Lower lobe of right lung (tissue), 2 donors: Measurements from ENCODE around the gene CLASP1. TPM values are rescaled to one million over a fixed set of nuclear protein-coding genes. Genes with fewer than 3 reads are reported as not detected.
A peak's percentile ranks its signal among the peaks of the same experiment; 100 is the strongest.

ENCODE experiments used
- ATAC-seq, 2 donors: fragments of 200-7000 bp; cut with Tn5 transposase; one replicate each; pipeline ENCODE4 v1.9.1; 2020 to 2022; ENCODE audit warnings: mild to moderate bottlenecking in 2 of 2, moderate library complexity in 2 of 2
- DNase-seq: peaks from one replicate; pipeline ENCODE4 v3.0.0-alpha.2; 2020
- H3K27ac ChIP-seq: fragments of 200-600 bp; one replicate; pipeline ENCODE4 v1.8.0; 2022
- H3K27me3 ChIP-seq: fragments of 200-600 bp; one replicate; pipeline ENCODE4 v1.8.0; 2022; ENCODE audit warnings: low read depth
- H3K36me3 ChIP-seq: fragments of 200-600 bp; one replicate; pipeline ENCODE4 v1.8.0; 2022; ENCODE audit warnings: mild to moderate bottlenecking
- H3K4me1 ChIP-seq: fragments of 200-600 bp; one replicate; pipeline ENCODE4 v1.8.0; 2022
- H3K4me3 ChIP-seq: fragments of 200-600 bp; one replicate; pipeline ENCODE4 v1.8.0; 2022; ENCODE audit warnings: mild to moderate bottlenecking
- H3K9me3 ChIP-seq: fragments of 200-600 bp; one replicate; pipeline ENCODE4 v1.8.0; 2022
- intact Hi-C: fragments of 100-400 bp; cut with DNase I; formaldehyde crosslinking; loops from one replicate; pipeline ENCODE4 v1.11.0; 2022
- total RNA-seq: library from RNA; stranded (reverse); fragmentation: NEBNext Ultra II Directional; extraction: Animal tissue kit (Norgen Biotek cat#: 25700); gene quantifications from one replicate; pipeline ENCODE4 v1.2.1, GENCODE V29; 2021
- TF ChIP-seq, protein P1 (sequence below): fragments of 200-600 bp; IDR thresholded peaks from one replicate; pipeline ENCODE4 v1.8.0; 2022; ENCODE audit warnings: antibody characterized with exemption, mild to moderate bottlenecking
- donor health status: DM: no; HTN: yes; CAD: no; lungs with severe emphysema.

Gene CLASP1
- total RNA-seq, 1 donor from 2014 or later: 45.8 TPM

DNA sequence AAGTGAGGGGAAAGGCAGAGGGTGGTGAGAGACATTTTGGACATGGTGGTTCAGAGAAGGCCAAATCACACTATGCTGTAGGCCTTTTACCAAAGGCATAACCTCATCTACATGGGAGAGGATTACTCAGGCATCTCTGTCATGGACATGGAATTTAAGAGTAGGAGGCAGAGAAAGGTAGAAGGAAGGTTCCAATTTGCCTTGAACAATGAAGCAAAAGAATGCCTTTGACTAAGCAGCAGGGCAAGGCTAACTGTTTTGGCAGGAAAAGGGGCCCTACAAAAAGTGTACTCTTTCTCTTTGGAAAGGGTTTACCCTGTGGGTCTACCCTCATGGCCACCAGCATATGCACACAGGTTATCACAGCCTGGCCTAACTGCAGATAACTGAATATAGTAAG lies 164.2 kb downstream of the CLASP1 start:
- Histone ChIP-seq H3K36me3 (no peaks in the 10 kb centered on the region), H3K27ac (no peak overlapping the region), H3K4me1 (peaks cover 35% of the 10 kb centered on the region), H3K9me3 (no peaks in the 10 kb centered on the region), H3K27me3 (no peaks in the 10 kb centered on the region), H3K4me3 (no peak overlapping the region)
- TF ChIP-seq, protein P1, sequence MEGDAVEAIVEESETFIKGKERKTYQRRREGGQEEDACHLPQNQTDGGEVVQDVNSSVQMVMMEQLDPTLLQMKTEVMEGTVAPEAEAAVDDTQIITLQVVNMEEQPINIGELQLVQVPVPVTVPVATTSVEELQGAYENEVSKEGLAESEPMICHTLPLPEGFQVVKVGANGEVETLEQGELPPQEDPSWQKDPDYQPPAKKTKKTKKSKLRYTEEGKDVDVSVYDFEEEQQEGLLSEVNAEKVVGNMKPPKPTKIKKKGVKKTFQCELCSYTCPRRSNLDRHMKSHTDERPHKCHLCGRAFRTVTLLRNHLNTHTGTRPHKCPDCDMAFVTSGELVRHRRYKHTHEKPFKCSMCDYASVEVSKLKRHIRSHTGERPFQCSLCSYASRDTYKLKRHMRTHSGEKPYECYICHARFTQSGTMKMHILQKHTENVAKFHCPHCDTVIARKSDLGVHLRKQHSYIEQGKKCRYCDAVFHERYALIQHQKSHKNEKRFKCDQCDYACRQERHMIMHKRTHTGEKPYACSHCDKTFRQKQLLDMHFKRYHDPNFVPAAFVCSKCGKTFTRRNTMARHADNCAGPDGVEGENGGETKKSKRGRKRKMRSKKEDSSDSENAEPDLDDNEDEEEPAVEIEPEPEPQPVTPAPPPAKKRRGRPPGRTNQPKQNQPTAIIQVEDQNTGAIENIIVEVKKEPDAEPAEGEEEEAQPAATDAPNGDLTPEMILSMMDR: no peak
- ATAC-seq: no peak
- no peak for DNase-seq
- intact Hi-C loops: no loop called here

DNA sequence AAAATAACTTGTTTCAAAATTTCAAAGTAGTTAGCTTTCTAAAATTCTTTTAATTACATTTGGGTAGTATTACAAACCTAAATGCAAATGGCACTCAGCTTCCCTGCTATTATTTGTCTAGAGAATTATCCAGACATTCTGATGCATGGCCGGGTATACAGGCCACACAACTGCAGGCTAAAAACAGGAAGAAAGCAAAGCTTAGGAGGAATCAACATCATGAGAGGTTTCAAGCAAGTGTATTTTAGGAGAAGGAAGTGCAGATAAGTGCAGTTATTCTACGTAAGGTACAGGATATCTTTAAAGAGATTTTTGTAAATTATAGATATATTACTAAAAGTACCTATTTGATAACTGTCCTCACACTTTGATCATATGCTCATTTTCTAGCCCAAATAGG lies 165.4 kb downstream of the CLASP1 start:
- TF ChIP-seq, protein P1: no peak
- intact Hi-C loops: no loop called here
- Histone ChIP-seq H3K36me3 (no peaks in the 10 kb centered on the region), H3K9me3 (no peaks in the 10 kb centered on the region), H3K4me3 (no peak overlapping the region), H3K27me3 (no peaks in the 10 kb centered on the region), H3K27ac (no peak overlapping the region), H3K4me1 (peaks cover 29% of the 10 kb centered on the region)
- DNase-seq: no peak
- no peak for ATAC-seq

DNA sequence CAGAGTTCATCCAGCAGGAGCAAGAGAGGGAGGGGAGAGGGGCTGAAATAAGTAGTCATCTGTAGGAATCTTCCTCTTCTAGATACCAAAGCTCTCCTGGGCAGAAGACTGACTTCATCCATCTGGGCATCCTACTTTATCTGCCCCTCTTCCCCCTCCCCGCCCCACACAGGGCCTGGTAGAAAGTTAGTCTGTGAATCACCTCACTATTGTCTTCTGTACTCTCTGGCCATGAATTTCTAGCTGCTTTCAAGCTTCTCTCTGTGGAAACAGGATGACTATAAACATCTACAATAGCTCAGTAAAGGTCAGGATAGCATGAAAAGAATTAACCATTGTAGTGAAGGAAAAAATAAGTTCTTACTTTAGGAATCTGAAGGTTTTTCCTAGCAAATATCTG lies 166.2 kb downstream of the CLASP1 start:
- DNase-seq: no peak
- TF ChIP-seq, protein P1: no peak
- intact Hi-C loops: no loop called here

DNA sequence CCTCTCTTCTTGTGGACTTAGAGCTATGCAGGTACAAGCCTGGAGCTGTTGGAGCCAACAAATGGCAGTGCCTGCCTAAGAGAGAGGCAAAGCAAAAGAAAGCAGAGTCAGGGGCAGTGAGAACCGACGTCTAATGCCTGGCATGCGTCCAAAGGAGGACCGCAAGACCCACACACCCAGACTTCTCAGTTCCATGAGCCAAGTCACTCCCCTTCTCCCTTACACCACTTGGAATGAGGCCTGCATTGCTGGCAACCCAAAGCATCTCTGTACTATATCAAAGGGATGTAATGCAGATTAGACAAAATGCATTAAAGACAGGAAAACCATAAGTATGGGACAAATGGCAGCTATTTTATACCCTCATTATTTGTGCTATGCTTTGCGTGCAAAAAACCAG lies 168.4 kb downstream of the CLASP1 start:
- DNase-seq (no peak), ATAC-seq (peak in 1 of 2 donors; percentile 8)
- no peaks in the 10 kb centered on the region for H3K27me3 ChIP-seq
- peaks cover 22% of the 10 kb centered on the region for H3K4me1 ChIP-seq
- intact Hi-C loops: no loop called here
- no peak overlapping the region for H3K4me3 ChIP-seq
- H3K36me3 ChIP-seq: no peaks in the 10 kb centered on the region
- TF ChIP-seq, protein P1: no peak
- no peaks in the 10 kb centered on the region for H3K9me3 ChIP-seq
- no peak overlapping the region for H3K27ac ChIP-seq

More for the DNA sequence above, 166.2 kb downstream of the CLASP1 start:
- ATAC-seq: no peak
- Histone ChIP-seq H3K27ac (no peak overlapping the region), H3K4me3 (no peak overlapping the region), H3K4me1 (peaks cover 22% of the 10 kb centered on the region), H3K9me3 (no peaks in the 10 kb centered on the region), H3K36me3 (no peaks in the 10 kb centered on the region), H3K27me3 (no peaks in the 10 kb centered on the region)

DNA sequence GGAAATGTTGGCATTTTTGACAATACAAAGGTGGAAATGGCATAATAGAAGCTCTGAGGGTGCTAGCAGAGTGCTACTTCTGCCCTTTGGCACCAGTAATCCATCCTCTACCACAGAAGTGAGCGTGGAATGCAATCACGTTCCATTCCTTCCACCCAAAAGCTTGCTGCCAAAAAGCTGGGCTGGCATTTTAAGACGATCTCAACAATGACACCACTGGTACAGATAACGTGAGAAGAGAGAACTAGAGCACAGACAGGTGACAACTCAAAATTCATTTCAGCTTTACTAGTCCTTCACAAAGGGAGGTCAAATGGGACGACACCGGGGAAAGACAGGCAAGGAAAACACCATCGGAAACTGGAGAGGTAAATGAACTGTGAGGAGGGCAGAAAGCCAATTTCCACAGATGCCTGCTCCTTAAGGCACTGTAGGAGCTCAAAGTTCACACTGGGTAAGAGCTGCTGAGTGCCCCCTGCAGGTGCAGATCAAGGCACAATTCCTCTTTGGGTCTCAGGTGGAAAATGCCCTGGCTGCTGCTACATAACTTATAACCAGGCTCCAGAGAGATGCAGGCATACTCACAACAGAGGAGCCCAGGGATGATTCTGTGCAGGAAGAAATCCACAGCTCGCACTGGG lies 169.3 kb downstream of the CLASP1 start:
- H3K36me3 ChIP-seq: no peaks in the 10 kb centered on the region
- H3K4me1 ChIP-seq: peaks cover 22% of the 10 kb centered on the region
- DNase-seq (no peak), ATAC-seq (peak; percentile 69 to 72)
- intact Hi-C loops: no loop called here
- no peak overlapping the region for H3K4me3 ChIP-seq
- no peak overlapping the region for H3K27ac ChIP-seq
- H3K9me3 ChIP-seq: no peaks in the 10 kb centered on the region
- H3K27me3 ChIP-seq: no peaks in the 10 kb centered on the region
- TF ChIP-seq, protein P1: peak; percentile 9
